Eye (tissue), 1 donor: ENCODE results near the gene SSC5D.

Experiments
- DNase-seq: peaks from one replicate; pipeline ENCODE4 v3.0.0-alpha.2; 2015

Gene SSC5D

GRCh38 chr19:55539090-55539984 is 51.1 kb downstream of the SSC5D start:
- DNase-seq, result no peak

DNA sequence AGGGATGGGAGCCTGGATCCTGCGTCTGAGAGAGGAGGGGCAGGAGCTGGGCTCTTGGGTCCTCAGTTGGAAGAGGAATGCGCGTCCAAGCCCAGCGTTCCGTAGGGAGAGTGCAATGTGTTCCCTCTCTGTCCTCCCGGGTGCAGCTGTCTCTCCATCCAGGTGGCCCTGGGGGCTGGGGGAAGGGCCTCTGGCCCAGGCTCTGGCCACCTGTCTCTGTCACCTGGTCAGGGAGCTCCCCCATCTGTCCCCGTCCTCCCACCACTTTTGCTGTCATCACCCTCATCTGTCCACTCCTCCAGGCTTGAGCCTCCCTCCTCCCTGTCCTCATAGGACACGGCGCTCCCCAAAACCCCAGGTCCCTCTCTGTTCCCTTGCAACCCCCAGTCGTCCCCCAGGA is 52.4 kb downstream of the SSC5D start:
- no peak for DNase-seq

GRCh38 chr19:55541091-55541490 is 52.9 kb downstream of the SSC5D start:
- no peak for DNase-seq

GRCh38 chr19:55542292-55542855 is 54.1 kb downstream of the SSC5D start:
- no peak for DNase-seq

GRCh38 chr19:55543567-55543966 is 55.3 kb downstream of the SSC5D start:
- DNase-seq, result no peak

DNA sequence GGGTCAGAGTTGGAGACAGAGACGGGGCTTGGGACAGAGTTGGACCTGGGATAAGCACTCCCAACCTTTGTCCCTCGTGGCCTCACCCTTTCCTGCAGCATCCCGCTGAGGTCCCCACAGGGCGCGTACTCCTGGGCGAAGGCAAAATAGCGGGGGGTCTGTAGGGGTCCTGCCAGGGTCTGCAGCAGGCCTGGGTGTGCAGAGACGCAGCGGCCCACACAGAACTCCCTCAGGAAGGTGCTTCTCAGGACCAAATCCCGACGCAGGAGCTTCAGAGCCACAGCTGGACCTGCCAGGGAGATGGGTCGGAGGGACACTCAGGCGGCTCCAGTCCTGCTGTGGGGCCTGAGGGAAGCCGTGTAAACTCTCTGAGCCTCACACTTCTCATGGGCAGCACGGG is 55.8 kb downstream of the SSC5D start:
- no peak for DNase-seq

GRCh38 chr19:55544776-55545439 is 56.7 kb downstream of the SSC5D start:
- DNase-seq, result no peak

- DNase-seq, result no peak
Measured at GRCh38 chr19:55545443-55545842, 57.2 kb downstream of the SSC5D start, which contains the start of gene SBK3. Gene SBK3 (minus strand): TSS chr19:55545543. CDS start chr19:55545543, 0 bp downstream.

GRCh38 chr19:55546011-55546410 is 57.8 kb downstream of the SSC5D start:
- no peak for DNase-seq

DNA sequence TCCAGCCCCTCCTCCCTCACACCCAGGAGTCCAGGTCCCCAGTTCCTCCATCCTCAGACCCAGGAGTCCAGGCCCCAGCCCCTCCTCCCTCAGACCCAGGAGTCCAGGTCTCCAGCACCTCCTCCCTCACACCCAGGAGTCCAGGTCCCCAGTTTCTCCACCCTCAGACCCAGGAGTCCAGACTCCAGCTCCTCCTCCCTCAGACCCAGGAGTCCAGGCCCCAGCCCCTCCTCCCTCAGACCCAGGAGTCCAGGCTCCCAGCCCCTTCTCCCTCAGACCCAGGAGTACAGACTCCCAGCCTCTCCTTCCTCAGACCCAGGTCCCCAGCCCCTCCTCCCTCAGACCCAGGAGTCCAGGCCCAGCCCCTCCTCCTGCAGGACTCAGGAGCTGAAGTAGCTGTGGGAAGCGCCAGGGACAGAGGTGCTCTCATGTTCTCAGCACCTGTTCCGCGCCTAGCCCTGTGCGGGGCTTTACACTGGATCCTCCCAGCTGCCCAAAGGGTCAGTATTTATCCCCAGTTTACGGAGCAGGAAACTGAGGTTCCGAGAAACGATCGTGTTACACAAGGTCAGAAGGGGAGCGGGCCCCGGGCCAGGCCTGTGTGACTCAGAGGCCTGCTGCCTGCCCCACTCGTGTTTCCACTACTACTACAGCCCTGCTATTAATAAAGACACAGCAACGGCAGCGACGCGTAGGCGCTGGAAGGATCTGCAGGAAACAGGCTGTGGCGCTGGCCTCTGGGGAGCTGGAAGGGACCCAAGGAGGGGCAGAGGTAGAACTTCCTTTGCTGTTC is 58.8 kb downstream of the SSC5D start:
- DNase-seq, result no peak

DNA sequence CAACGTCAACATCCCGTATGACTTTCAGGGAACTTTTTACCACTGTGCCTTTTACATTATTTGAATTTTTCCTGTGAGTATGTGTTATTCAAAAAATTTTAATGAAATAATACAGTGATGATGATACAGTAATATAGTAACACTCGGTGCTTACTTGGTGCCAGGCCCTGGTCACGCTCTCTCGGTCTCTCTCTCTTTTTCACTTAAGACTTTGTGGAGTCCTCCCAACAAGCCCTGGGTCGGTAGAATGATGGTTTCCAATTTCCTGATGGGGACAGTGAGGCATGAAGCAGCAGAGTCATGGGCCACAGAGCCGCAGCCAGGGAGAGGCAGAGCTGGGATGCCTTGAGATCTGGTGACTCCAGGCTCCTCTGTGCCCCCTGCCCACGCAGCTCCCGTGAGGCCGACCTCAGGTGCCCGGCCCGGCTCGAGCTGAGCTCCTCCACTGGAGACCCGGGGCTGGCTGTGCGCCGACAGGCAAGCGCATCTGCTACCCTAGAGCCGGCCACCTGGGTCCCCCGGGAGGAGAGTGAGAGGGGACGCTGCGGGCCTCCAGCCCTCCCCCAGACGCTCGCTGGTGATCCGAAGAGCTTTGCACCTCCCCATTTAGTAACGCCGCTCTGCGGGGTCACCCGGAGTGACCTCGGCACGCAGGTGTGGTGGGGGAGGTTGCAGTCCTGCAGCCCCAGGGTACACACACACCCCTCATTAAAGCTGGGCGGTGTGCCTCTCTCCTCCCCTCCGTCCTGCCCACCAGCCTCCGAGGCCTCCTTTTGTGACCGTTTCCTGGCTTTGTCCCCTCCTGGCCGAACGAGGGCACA is 61.5 kb downstream of the SSC5D start:
- DNase-seq, result peak; percentile 72

DNA sequence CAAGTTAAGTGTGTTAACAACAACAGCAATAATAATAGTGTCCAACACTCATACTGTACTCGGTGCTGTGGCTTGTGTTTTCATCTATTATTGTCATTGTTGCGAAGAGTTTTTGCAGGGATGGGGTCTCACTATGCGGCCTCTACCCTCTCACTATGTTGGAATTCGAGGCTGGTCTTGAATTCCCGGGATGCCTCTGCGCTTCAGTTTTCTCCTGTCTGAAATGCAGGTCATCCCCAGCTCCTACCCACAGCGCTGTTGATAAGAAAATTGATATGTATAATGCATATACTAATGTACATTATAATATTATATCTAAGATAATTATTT is 62.0 kb downstream of the SSC5D start:
- DNase-seq, result no peak

- no peak for DNase-seq
Measured at GRCh38 chr19:55552206-55552605, 64.0 kb downstream of the SSC5D start.

- DNase-seq, result peak; percentile 38
Measured at GRCh38 chr19:55552620-55553019, 64.4 kb downstream of the SSC5D start.

- DNase-seq, result no peak
Measured at GRCh38 chr19:55553217-55554182, 65.3 kb downstream of the SSC5D start.

DNA sequence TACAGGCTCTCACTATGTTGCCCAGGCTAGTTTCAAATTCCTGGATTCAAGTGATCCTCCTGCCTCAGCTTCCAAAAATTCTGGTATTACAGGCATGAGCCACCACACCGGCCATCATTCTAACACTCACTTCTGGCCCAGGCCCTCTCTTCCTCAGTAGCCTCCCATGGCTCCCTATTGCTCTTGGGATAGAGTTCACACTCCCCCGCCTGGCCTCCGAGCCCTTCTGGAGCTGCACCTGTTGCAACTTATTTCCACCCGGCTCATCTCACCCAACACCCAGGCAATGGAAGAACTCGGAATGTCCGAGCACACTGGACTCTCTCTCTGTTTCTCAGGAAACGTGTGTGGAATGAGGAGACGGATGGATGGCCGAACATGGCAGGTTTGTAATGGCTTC is 66.1 kb downstream of the SSC5D start:
- DNase-seq, result no peak

DNA sequence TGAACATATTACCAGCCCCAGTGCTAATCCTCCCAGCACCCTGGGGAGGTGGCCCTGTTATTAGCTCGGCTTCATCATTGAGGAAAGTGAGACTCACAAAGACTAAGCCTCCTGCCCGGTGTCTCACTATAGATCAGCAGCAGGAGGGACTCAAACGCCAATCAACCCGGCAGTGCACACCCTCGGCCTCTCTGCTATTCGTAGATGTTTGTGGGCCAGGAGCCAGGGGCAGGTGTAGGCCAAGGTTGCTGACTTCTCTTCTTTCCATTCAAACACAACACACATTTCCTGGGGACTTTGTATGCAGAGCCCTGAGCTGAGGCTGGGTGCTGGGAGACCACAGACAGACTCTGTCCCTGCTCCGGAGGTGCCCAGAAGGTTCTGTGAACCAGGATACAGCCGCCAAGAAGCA is 66.5 kb downstream of the SSC5D start:
- no peak for DNase-seq

DNA sequence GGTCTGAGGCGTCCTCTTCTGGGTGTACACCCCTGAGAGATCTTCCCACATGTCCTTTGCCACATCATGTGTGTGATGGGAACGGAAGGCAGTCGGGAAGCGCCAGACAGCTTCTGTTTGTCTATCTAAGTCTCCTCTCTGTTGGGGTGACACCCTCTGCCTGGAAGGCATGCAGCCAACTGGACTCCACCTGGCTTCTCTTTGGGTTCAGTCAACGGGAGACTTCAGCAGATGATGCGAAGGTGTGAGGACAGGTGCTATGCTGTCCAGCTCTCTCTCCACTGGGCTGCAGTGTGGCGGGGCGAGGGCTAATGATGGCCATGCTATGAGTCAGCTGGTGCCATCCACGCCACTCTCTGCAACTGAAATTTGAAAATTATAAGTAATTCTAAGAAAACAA is 71.4 kb downstream of the SSC5D start:
- DNase-seq, result no peak

DNA sequence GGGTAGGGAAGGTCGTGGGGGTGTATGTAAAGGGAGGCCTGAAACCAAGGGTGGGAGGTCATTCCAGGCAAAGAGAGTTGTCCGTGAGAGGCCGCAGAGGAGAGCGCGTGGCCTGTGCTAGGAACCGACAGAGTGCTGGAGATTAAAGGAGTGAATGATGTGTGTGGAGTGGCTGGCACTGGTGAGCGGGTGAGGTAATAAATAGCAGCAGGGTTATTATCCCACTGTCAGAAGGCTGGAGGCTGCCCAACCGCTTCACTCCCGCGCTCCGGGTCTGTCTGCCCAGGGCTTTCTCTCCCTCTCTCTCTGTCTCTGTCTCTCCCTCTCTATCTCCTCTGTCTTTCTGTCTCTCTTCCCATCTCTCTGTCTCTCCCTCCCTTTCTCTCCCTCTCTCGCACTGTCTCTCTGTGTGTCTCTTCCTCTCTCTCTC is 75.0 kb downstream of the SSC5D start:
- no peak for DNase-seq

DNA sequence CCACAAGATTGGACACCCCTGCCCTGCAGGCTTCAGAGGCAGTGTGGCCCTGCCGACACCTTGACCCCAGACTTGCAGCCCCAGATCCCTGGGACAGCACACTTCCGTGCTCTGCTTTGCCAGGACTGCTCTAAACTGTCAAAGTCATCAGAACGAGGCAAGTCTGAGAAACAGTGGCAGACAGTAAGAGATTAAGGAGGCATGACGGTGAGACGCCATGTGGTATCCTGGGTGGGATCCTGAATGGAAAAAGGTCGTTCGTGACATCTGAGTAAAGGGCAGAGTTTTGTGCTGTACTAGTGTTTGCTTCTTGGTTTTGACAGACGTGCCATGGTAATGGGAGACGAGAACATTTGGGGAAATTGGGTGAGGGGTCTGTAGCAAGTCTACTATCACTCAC is 78.6 kb downstream of the SSC5D start:
- no peak for DNase-seq

- DNase-seq, result no peak
Measured at GRCh38 chr19:55567708-55568328, 79.6 kb downstream of the SSC5D start.
